HG03135 (cell line): Measurements from ENCODE around the gene ABL2.
"Not testable (repeated sequence)": the region's sequence is repeated elsewhere in the genome, so short reads cannot be mapped to it uniquely, and the experiment has no call there.

ENCODE experiments used
- ATAC-seq: cut with Tn5 transposase; IDR thresholded peaks from one replicate; pipeline ENCODE4 v1.9.1; 2021; ENCODE audit warnings: mild to moderate bottlenecking, moderate library complexity; ENCODE audit not compliant: unreplicated experiment

The ABL2 gene

GRCh38 chr1:179170468-179170770 lies 59.1 kb downstream of the ABL2 start:
- not testable (repeated sequence) for ATAC-seq

GRCh38 chr1:179169616-179170467 lies 59.6 kb downstream of the ABL2 start:
- ATAC-seq, result no peak

GRCh38 chr1:179168536-179168935 lies 60.9 kb downstream of the ABL2 start:
- no peak for ATAC-seq

- no peak for ATAC-seq
Measured at GRCh38 chr1:179167955-179168354, 61.5 kb downstream of the ABL2 start.

GRCh38 chr1:179167418-179167777 lies 62.1 kb downstream of the ABL2 start:
- no peak for ATAC-seq

GRCh38 chr1:179166663-179167417 lies 62.6 kb downstream of the ABL2 start:
- no peak for ATAC-seq

GRCh38 chr1:179164494-179164893 lies 65.0 kb downstream of the ABL2 start:
- no peak for ATAC-seq

GRCh38 chr1:179156708-179157107 lies 72.8 kb downstream of the ABL2 start:
- ATAC-seq, result no peak

- ATAC-seq, result no peak
Measured at GRCh38 chr1:179156026-179156425, 73.5 kb downstream of the ABL2 start.

- no peak for ATAC-seq
Measured at GRCh38 chr1:179155615-179156014, 73.9 kb downstream of the ABL2 start.

- no peak for ATAC-seq
Measured at GRCh38 chr1:179154437-179154836, 75.0 kb downstream of the ABL2 start.

- ATAC-seq, result no peak
Measured at GRCh38 chr1:179153217-179153616, 76.3 kb downstream of the ABL2 start.

GRCh38 chr1:179151908-179152682 lies 77.4 kb downstream of the ABL2 start:
- ATAC-seq, result no peak

GRCh38 chr1:179146911-179147310 lies 82.6 kb downstream of the ABL2 start:
- no peak for ATAC-seq

- no peak for ATAC-seq
Measured at GRCh38 chr1:179146476-179146875, 83.0 kb downstream of the ABL2 start.

- no peak for ATAC-seq
Measured at GRCh38 chr1:179145521-179145920, 84.0 kb downstream of the ABL2 start.

- ATAC-seq, result no peak
Measured at GRCh38 chr1:179144626-179145025, 84.9 kb downstream of the ABL2 start.

- ATAC-seq, result no peak
Measured at GRCh38 chr1:179143322-179143721, 86.2 kb downstream of the ABL2 start.

- ATAC-seq, result no peak
Measured at GRCh38 chr1:179142889-179143299, 86.6 kb downstream of the ABL2 start.

- ATAC-seq, result no peak
Measured at GRCh38 chr1:179141592-179142251, 87.8 kb downstream of the ABL2 start.

GRCh38 chr1:179138755-179139154 lies 90.7 kb downstream of the ABL2 start:
- ATAC-seq, result not testable (repeated sequence)
